Suprapubic skin (tissue), 4 donors: ENCODE measurements around the gene TFDP1. TPM values are rescaled to one million over a fixed set of nuclear protein-coding genes. Genes with fewer than 3 reads are reported as not detected.

Experiments used
- DNase-seq, 2 donors: peaks; one replicate each; pipeline ENCODE4 v3.0.0-alpha.2; 2019; ENCODE audit warnings: low spot score in 2 of 2
- H3K27ac ChIP-seq: fragments of 200-600 bp; sonication (generic); one replicate; pipeline ENCODE4 v1.5.1; 2019
- H3K27me3 ChIP-seq: fragments of 200-600 bp; sonication (generic); one replicate; pipeline ENCODE4 v1.5.1; 2019
- H3K36me3 ChIP-seq: fragments of 200-600 bp; sonication (generic); one replicate; pipeline ENCODE4 v1.5.1; 2019
- H3K4me1 ChIP-seq: fragments of 200-600 bp; sonication (generic); one replicate; pipeline ENCODE4 v1.5.1; 2019
- H3K4me3 ChIP-seq: fragments of 200-600 bp; sonication (generic); one replicate; pipeline ENCODE4 v1.5.1; 2019; ENCODE audit warnings: mild to moderate bottlenecking
- H3K9me3 ChIP-seq: fragments of 200-600 bp; sonication (generic); one replicate; pipeline ENCODE4 v1.5.1; 2019
- EP300 ChIP-seq: sonication (generic); formaldehyde crosslinking; IDR thresholded peaks from one replicate; pipeline ENCODE4 v1.6.1; 2017; ENCODE audit warnings: antibody characterized with exemption
- POLR2A ChIP-seq, 2 donors: fragments of 450-650 bp; IDR thresholded peaks; one replicate each; pipeline ENCODE4 v1.6.1; 2017; ENCODE audit warnings: antibody characterized with exemption in 2 of 2, mild to moderate bottlenecking in 2 of 2, moderate library complexity in 2 of 2
- POLR2AphosphoS5 ChIP-seq, 3 donors: sonication (generic); formaldehyde crosslinking; IDR thresholded peaks; one replicate each; pipeline ENCODE4 v1.6.1; 2017; ENCODE audit warnings: antibody characterized with exemption in 3 of 3
- WGBS: methylation state at CpG from one replicate; pipeline ENCODE4 v1.1.5; 2018; 5-methylcytosine and 5-hydroxymethylcytosine counted together
- total RNA-seq, 4 donors: library from RNA; depleted of rRNA; stranded (reverse); fragments of >200 nt; gene quantifications; one replicate each; pipeline ENCODE4 v1.1.0, GENCODE V29; 2016
- TF ChIP-seq, protein P1 (sequence below), 2 donors: fragments of 200-600 bp in 1 of 2; fragments of 450-650 bp in 1 of 2; sonication (generic) in 1 of 2; IDR thresholded peaks; one replicate each; pipeline ENCODE4 v1.5.1; 2016 to 2019; ENCODE audit warnings: antibody characterized with exemption in 2 of 2, mild to moderate bottlenecking in 1 of 2, moderate library complexity in 1 of 2

TFDP1 gene
- total RNA-seq, 4 donors from 2014 or later, result 47.5 to 63.3 (median 52.0) TPM

DNA sequence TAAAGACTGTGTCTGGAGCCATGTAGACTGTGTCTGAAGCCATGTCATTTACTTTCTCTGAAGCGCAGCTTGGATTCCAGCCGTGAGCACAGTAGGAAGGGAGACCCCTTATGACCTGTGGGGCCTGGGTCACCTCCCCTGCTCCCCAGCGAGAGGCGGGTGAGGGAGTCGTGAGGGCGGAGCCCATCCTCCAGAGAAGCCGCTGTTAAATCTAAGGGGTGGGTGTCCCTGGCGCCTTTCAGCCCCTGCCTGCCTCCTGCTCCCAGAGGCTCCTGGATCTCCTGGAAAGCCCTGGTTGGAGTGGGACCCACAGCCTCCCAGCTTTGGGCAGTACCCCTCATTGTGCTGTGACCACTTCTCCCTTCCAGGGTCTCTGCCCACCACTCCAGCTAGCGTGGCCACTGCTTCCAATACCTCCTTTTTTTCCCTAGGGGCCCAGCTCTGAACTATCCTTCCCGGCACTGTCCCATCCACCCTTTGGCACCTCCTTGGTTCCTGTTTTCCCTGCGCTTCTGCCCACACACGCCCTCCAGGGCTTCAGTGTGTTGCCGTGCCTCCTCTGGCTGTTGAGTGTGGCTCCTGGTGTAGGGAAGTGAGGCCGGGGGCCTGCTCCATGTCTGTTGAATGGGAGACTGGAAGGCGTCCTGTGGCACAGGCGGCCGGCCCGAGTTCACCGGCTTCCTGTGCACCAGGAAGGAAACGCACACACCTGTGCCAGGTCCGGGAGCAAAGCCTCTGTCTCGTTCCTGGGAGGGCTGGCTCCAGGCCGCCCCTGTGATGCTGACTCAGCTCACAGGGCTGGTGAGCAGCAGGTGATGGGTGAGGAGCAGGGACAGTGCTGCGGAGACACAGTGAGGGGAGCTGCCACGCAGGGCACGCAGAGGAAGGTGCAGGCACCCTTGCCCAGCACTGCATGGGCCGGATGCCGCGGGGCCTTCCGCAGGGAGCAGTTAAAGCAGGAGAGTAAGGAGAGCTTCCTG, 44.0 kb downstream of the TFDP1 start:
- Histone ChIP-seq H3K36me3 (peaks cover 46% of the 10 kb centered on the region), H3K4me1 (no peaks in the 10 kb centered on the region), H3K27me3 (no peaks in the 10 kb centered on the region), H3K4me3 (no peak overlapping the region), H3K9me3 (no peaks in the 10 kb centered on the region), H3K27ac (no peak overlapping the region)
- TF ChIP-seq, protein P1, sequence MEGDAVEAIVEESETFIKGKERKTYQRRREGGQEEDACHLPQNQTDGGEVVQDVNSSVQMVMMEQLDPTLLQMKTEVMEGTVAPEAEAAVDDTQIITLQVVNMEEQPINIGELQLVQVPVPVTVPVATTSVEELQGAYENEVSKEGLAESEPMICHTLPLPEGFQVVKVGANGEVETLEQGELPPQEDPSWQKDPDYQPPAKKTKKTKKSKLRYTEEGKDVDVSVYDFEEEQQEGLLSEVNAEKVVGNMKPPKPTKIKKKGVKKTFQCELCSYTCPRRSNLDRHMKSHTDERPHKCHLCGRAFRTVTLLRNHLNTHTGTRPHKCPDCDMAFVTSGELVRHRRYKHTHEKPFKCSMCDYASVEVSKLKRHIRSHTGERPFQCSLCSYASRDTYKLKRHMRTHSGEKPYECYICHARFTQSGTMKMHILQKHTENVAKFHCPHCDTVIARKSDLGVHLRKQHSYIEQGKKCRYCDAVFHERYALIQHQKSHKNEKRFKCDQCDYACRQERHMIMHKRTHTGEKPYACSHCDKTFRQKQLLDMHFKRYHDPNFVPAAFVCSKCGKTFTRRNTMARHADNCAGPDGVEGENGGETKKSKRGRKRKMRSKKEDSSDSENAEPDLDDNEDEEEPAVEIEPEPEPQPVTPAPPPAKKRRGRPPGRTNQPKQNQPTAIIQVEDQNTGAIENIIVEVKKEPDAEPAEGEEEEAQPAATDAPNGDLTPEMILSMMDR (IDR thresholded peaks at IDR 0.05), result no peak
- no peak for TF ChIP-seq POLR2A (IDR thresholded peaks at IDR 0.05)
- TF ChIP-seq EP300, result no peak
- TF ChIP-seq POLR2AphosphoS5 (IDR thresholded peaks at IDR 0.05), result no peak
- WGBS, result 85% methylated on average over 21 of the region's 30 CpGs
- peak; percentile 42 to 75 for DNase-seq

DNA sequence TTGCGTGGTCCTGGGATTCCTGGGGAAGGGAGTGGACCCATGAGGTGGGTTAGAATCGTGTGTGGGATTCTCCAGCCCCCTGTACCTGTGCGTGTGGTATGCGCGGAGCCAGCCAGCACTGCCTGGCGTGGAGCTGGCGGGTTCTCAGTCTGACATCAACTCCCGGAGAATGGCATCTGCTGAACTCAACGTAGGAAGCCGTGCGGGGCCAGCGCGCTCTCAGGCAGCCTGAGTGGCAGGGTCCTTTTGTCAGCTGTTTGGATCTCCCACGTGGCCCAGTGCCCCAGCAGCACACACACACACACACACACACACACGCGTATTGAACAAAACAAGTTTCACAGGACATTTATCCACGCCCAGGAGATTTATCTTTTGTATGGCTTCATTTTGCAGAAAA, 45.3 kb downstream of the TFDP1 start:
- WGBS, result 93% methylated on average over 15 of the region's 17 CpGs
- peak; percentile 35 to 52 for DNase-seq
- peaks cover 51% of the 10 kb centered on the region for H3K36me3 ChIP-seq
- no peaks in the 10 kb centered on the region for H3K4me1 ChIP-seq
- H3K27me3 ChIP-seq, result no peaks in the 10 kb centered on the region
- TF ChIP-seq, protein P1 (IDR thresholded peaks at IDR 0.05), result no peak
- TF ChIP-seq POLR2A (IDR thresholded peaks at IDR 0.05), result no peak
- no peak for TF ChIP-seq POLR2AphosphoS5 (IDR thresholded peaks at IDR 0.05)
- H3K4me3 ChIP-seq, result no peak overlapping the region
- no peaks in the 10 kb centered on the region for H3K9me3 ChIP-seq
- H3K27ac ChIP-seq, result no peak overlapping the region

DNA sequence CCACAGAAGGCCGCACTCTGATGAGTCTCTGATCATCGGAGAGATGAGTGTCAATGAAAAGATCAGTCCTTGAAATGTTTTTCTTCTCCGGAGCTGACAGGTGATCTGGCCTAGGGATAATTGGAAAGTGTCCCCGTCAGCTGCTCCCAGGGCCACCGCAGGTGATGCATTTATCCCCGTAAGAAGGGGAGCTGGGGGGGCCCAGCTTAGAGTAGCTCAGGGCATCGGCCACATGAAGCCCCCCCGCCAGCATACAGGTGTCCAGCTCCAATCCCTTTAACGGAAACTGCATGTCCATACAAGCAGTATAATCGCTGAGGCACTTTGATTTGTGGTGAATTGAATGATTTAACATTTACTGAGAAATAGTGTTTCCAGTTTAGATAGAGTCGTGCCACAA, 45.7 kb downstream of the TFDP1 start:
- peak; percentile 22 to 47 for DNase-seq

DNA sequence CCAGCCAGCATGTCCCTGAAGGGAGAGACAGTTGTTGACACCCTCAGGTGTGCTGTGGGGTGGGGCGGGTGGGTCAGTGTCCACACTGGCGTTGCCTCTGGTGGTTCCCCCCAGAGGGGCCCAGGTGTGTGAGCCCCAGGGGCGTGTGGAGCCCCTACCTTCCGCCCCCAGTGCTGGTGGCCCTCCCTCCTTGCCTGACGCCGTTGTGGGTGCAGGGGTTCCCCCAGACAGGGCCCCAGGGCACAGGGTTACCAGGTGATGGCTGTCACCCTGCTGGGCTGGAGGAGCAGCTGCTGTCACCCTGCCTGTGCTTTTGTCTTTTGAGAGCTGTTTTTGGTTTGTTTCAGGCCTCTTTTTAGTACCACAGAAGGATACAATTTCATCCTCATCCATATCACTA, 46.3 kb downstream of the TFDP1 start:
- Histone ChIP-seq H3K36me3 (peaks cover 61% of the 10 kb centered on the region), H3K27me3 (no peaks in the 10 kb centered on the region), H3K4me3 (no peak overlapping the region), H3K9me3 (no peaks in the 10 kb centered on the region), H3K4me1 (no peaks in the 10 kb centered on the region), H3K27ac (no peak overlapping the region)
- DNase-seq, result peak; percentile 46 to 58
- TF ChIP-seq POLR2AphosphoS5 (IDR thresholded peaks at IDR 0.05) (no peak), EP300 (no peak), POLR2A (IDR thresholded peaks at IDR 0.05) (no peak)
- TF ChIP-seq, protein P1 (IDR thresholded peaks at IDR 0.05), result no peak
- WGBS, result 84% methylated on average over 3 of the region's 6 CpGs

More for the DNA sequence above, 45.7 kb downstream of the TFDP1 start:
- 85% methylated on average over 11 of the region's 11 CpGs for WGBS
- no peaks in the 10 kb centered on the region for H3K9me3 ChIP-seq
- TF ChIP-seq EP300, result no peak
- TF ChIP-seq, protein P1 (IDR thresholded peaks at IDR 0.05), result no peak
- TF ChIP-seq POLR2A (IDR thresholded peaks at IDR 0.05), result no peak
- no peak for TF ChIP-seq POLR2AphosphoS5 (IDR thresholded peaks at IDR 0.05)
- no peak overlapping the region for H3K27ac ChIP-seq
- H3K4me1 ChIP-seq, result no peaks in the 10 kb centered on the region
- no peak overlapping the region for H3K4me3 ChIP-seq
- H3K36me3 ChIP-seq, result peaks cover 56% of the 10 kb centered on the region
- no peaks in the 10 kb centered on the region for H3K27me3 ChIP-seq

DNA sequence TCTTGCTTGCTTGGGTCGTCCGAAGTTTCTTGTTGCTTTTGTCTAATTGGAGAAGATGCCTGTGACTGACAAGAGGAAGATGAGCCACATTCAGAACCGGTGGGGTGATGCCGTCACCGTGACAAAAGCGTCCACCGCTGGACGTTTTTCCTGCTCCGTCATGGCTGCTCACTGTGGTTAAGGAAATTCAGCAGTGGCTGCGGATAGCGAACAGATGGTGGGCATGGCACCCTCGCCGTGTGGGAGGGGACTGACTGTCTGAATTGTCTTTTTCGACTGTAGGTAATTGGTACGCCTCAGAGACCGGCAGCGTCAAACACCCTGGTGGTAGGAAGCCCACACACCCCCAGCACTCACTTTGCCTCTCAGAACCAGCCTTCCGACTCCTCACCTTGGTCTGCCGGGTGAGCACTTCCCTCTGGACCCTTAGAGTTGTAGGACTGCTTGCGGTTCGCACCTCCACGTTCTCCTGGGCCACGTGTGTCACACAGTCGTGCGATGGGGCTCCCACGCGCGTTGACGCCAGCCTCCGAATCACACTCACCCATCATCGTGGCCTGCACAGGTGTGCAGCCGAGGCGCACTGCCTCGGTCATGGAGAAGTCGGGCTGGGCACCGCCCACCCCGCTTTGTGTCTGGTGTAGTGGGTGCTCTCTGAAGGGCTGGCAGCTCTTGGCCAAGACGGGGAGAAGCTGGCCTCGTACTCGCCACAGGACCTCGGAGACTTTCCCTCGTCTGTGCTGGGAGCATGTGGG, 47.0 kb downstream of the TFDP1 start:
- TF ChIP-seq EP300 (no peak), POLR2A (IDR thresholded peaks at IDR 0.05) (no peak), POLR2AphosphoS5 (IDR thresholded peaks at IDR 0.05) (no peak)
- TF ChIP-seq, protein P1 (IDR thresholded peaks at IDR 0.05), result no peak
- Histone ChIP-seq H3K27ac (no peak overlapping the region), H3K4me3 (no peak overlapping the region), H3K36me3 (peaks cover 68% of the 10 kb centered on the region), H3K4me1 (no peaks in the 10 kb centered on the region), H3K27me3 (no peaks in the 10 kb centered on the region), H3K9me3 (no peaks in the 10 kb centered on the region)
- DNase-seq, result peak; percentile 39 to 56
- WGBS, result 95% methylated on average over 39 of the region's 42 CpGs
